ENCODE measurements around the gene BMP10.

DNA sequence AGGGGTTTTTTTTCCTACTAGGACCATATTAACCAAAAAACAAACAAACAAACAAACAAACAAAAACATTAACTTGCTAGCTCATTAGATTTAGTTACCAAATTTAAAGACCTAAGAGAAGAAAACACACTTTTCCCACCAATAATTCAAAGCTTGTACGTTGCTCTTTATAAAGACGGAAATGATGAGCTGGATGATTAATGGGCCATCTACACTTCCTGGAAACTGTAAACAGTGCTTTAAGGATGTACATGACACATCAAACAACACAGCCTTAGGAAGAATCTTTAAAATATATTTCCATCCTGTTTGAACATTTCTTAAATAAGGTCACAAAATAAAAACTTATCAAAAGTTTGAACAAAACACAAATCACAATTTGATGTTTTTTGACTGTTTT is 982 bp downstream of the BMP10 start:
- TF ChIP-seq, protein P1, sequence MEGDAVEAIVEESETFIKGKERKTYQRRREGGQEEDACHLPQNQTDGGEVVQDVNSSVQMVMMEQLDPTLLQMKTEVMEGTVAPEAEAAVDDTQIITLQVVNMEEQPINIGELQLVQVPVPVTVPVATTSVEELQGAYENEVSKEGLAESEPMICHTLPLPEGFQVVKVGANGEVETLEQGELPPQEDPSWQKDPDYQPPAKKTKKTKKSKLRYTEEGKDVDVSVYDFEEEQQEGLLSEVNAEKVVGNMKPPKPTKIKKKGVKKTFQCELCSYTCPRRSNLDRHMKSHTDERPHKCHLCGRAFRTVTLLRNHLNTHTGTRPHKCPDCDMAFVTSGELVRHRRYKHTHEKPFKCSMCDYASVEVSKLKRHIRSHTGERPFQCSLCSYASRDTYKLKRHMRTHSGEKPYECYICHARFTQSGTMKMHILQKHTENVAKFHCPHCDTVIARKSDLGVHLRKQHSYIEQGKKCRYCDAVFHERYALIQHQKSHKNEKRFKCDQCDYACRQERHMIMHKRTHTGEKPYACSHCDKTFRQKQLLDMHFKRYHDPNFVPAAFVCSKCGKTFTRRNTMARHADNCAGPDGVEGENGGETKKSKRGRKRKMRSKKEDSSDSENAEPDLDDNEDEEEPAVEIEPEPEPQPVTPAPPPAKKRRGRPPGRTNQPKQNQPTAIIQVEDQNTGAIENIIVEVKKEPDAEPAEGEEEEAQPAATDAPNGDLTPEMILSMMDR (conservative IDR thresholded peaks at IDR 0.05; ENCODE audit: low read length), result no peak
- TF ChIP-seq EZH2phosphoT487 (IDR thresholded peaks at IDR 0.05; ENCODE audit: borderline replicate concordance), result no peak
